ENCODE data around the gene PDIA4. TPM values are rescaled to one million over a fixed set of nuclear protein-coding genes. Genes with fewer than 3 reads are reported as not detected.
A peak's percentile ranks its signal among the peaks of the same experiment; 100 is the strongest.
"Not testable (repeated sequence)": the region's sequence is repeated elsewhere in the genome, so short reads cannot be mapped to it uniquely, and the experiment has no call there.

Gene PDIA4
- total RNA-seq, 1 experiment from 2014 or later, result 191 TPM

GRCh38 chr7:149020483-149020882, 7.8 kb downstream of the PDIA4 start:
- peaks cover 6% of the 10 kb centered on the region for H3K4me1 Mint-ChIP-seq (ENCODE audit: insufficient read depth, unreplicated experiment)
- peaks cover 60% of the 10 kb centered on the region for H3K36me3 Mint-ChIP-seq (ENCODE audit: insufficient read depth, unreplicated experiment)
- no peaks in the 10 kb centered on the region for H3K27me3 Mint-ChIP-seq (ENCODE audit: insufficient read depth, unreplicated experiment)
- intact Hi-C loops (cut with micrococcal nuclease), result no loop called here
- TF ChIP-seq, protein P1, sequence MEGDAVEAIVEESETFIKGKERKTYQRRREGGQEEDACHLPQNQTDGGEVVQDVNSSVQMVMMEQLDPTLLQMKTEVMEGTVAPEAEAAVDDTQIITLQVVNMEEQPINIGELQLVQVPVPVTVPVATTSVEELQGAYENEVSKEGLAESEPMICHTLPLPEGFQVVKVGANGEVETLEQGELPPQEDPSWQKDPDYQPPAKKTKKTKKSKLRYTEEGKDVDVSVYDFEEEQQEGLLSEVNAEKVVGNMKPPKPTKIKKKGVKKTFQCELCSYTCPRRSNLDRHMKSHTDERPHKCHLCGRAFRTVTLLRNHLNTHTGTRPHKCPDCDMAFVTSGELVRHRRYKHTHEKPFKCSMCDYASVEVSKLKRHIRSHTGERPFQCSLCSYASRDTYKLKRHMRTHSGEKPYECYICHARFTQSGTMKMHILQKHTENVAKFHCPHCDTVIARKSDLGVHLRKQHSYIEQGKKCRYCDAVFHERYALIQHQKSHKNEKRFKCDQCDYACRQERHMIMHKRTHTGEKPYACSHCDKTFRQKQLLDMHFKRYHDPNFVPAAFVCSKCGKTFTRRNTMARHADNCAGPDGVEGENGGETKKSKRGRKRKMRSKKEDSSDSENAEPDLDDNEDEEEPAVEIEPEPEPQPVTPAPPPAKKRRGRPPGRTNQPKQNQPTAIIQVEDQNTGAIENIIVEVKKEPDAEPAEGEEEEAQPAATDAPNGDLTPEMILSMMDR (IDR thresholded peaks at IDR 0.05; ENCODE audit: unreplicated experiment), result no peak
- DNase-seq (ENCODE audit: unreplicated experiment), result no peak
- no peak overlapping the region for H3K4me3 Mint-ChIP-seq (ENCODE audit: unreplicated experiment)
- no peaks in the 10 kb centered on the region for H3K9me3 Mint-ChIP-seq (ENCODE audit: unreplicated experiment)
- ChIA-PET POLR2A (no interaction called here), CTCF (interaction anchor here (0.5 to 1.7 kb wide), 3 partner anchors 13 to 58 kb away, joined by 3 to 5 read pairs (median 3); no protein-coding TSS in a partner anchor)
- H3K27ac Mint-ChIP-seq (ENCODE audit: low read depth, unreplicated experiment), result peak overlapping the region; percentile 5
- no TSS peak for BruUV-seq (replicated peaks)

- Mint-ChIP-seq H3K4me3 (ENCODE audit: unreplicated experiment) (no peak overlapping the region), H3K27ac (ENCODE audit: low read depth, unreplicated experiment) (no peak overlapping the region), H3K36me3 (ENCODE audit: insufficient read depth, unreplicated experiment) (peaks cover 87% of the 10 kb centered on the region), H3K27me3 (ENCODE audit: insufficient read depth, unreplicated experiment) (no peaks in the 10 kb centered on the region), H3K4me1 (ENCODE audit: insufficient read depth, unreplicated experiment) (no peaks in the 10 kb centered on the region), H3K9me3 (ENCODE audit: unreplicated experiment) (no peaks in the 10 kb centered on the region)
- no peak for DNase-seq (ENCODE audit: unreplicated experiment)
- POLR2A ChIA-PET, result no interaction called here
- BruUV-seq (replicated peaks), result no TSS peak
- CTCF ChIA-PET, result interaction anchor here (0.5 to 0.7 kb wide), 2 partner anchors 11 to 45 kb away, joined by 3 to 4 read pairs; no protein-coding TSS in a partner anchor
- intact Hi-C loops (cut with micrococcal nuclease), result no loop called here
- TF ChIP-seq, protein P1 (IDR thresholded peaks at IDR 0.05; ENCODE audit: unreplicated experiment), result no peak
These were observed 11.4 kb downstream of the PDIA4 start for GRCh38 chr7:149016876-149017275.

- POLR2A ChIA-PET, result no interaction called here
- intact Hi-C loops (cut with micrococcal nuclease), result no loop called here
- Mint-ChIP-seq H3K9me3 (ENCODE audit: unreplicated experiment) (no peaks in the 10 kb centered on the region), H3K27me3 (ENCODE audit: insufficient read depth, unreplicated experiment) (no peaks in the 10 kb centered on the region), H3K36me3 (ENCODE audit: insufficient read depth, unreplicated experiment) (peaks cover 86% of the 10 kb centered on the region), H3K4me1 (ENCODE audit: insufficient read depth, unreplicated experiment) (no peaks in the 10 kb centered on the region), H3K27ac (ENCODE audit: low read depth, unreplicated experiment) (no peak overlapping the region), H3K4me3 (ENCODE audit: unreplicated experiment) (no peak overlapping the region)
- no peak for DNase-seq (ENCODE audit: unreplicated experiment)
- no TSS peak for BruUV-seq (replicated peaks)
- TF ChIP-seq, protein P1 (IDR thresholded peaks at IDR 0.05; ENCODE audit: unreplicated experiment), result no peak
- CTCF ChIA-PET, result interaction anchor here (0.6 kb wide), 1 partner anchor 806 kb away, joined by 3 read pairs; no protein-coding TSS in a partner anchor
These were observed 14.0 kb downstream of the PDIA4 start for GRCh38 chr7:149014309-149014708.

GRCh38 chr7:149013876-149014275, 14.4 kb downstream of the PDIA4 start:
- ChIA-PET POLR2A (no interaction called here), CTCF (interaction anchor here (0.5 kb wide), 1 partner anchor 31 kb away, joined by 3 read pairs; no protein-coding TSS in a partner anchor)
- no peak for DNase-seq (ENCODE audit: unreplicated experiment)
- intact Hi-C loops (cut with micrococcal nuclease), result no loop called here
- Mint-ChIP-seq H3K9me3 (ENCODE audit: unreplicated experiment) (no peaks in the 10 kb centered on the region), H3K27me3 (ENCODE audit: insufficient read depth, unreplicated experiment) (no peaks in the 10 kb centered on the region), H3K36me3 (ENCODE audit: insufficient read depth, unreplicated experiment) (peaks cover 85% of the 10 kb centered on the region), H3K4me3 (ENCODE audit: unreplicated experiment) (no peak overlapping the region), H3K27ac (ENCODE audit: low read depth, unreplicated experiment) (no peak overlapping the region), H3K4me1 (ENCODE audit: insufficient read depth, unreplicated experiment) (no peaks in the 10 kb centered on the region)
- TF ChIP-seq, protein P1 (IDR thresholded peaks at IDR 0.05; ENCODE audit: unreplicated experiment), result no peak
- BruUV-seq (replicated peaks), result no TSS peak

- BruUV-seq (replicated peaks); H3K9me3 Mint-ChIP-seq (ENCODE audit: unreplicated experiment); H3K27ac Mint-ChIP-seq (ENCODE audit: low read depth, unreplicated experiment); DNase-seq (ENCODE audit: unreplicated experiment); H3K4me1 Mint-ChIP-seq (ENCODE audit: insufficient read depth, unreplicated experiment); POLR2A ChIA-PET; H3K27me3 Mint-ChIP-seq (ENCODE audit: insufficient read depth, unreplicated experiment); H3K4me3 Mint-ChIP-seq (ENCODE audit: unreplicated experiment); intact Hi-C loops (cut with micrococcal nuclease): not testable (repeated sequence)
- CTCF ChIA-PET, result interaction anchor here (0.7 kb wide), 1 partner anchor 9 kb away, joined by 3 read pairs; no protein-coding TSS in a partner anchor
- peaks cover 86% of the 10 kb centered on the region for H3K36me3 Mint-ChIP-seq (ENCODE audit: insufficient read depth, unreplicated experiment)
These were observed 15.6 kb downstream of the PDIA4 start for GRCh38 chr7:149012730-149013129.
